NOMO-1 treated with DMSO at 0.1 percent for 48 hours (cell line): ENCODE results near the gene MRPS34.

Source experiments
- DNase-seq: peaks from one replicate; lab custom pipeline; 2025; ENCODE audit not compliant: unreplicated experiment; lab: John Stamatoyannopoulos, UW

The MRPS34 gene

DNA sequence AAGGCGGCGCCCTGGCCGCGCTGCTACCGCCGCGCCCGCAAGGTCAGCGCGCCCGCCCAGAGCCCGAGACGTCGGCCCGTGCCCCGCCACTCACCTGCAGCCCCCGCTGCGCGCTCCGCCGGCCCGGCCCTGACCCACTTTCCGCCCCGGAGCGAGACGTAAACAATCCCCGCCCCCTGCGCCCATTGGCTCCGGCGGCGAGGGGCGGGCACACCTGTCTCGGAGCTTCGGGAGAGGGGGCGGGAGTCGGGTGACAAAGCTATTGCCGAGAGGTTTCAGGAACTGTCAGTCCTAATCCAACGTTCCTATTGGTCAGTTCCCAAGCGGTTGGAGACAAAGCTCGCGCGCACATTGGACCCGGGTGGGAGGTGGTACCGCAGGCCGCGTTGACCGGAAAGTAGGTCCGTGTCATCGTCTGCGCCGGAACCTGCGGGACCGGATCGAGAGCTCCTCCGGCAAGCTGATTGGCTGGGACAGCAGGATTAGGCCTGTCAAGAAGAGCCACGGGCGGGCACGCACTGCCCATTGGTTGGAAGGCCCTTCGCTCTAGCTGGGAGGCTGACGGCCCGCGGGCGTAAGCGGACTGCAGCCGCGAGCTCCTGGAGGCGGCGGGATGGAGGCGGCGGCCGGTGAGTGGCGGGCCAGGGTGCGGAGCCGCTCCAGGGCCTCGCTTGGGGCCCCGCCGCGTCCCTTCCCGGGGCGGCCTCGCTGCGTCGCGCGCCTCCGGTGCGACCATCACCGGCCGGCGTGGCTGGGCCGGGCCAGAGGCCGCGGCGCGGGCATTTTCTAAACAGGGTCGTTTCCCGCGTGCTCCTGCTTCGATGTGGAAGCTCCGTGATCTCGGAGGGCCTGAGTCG, 9.7 kb upstream of the MRPS34 start, which contains the start of the genes NUBP2 and SPSB3:
Gene NUBP2, plus strand, starts transcription at position 553 of the 857 bp plus-strand sequence. Its CDS starts 61 bp downstream, at position 614.
Gene SPSB3, minus strand, starts transcription at position 164 of the 857 bp plus-strand sequence. CDS start 1,088 bp downstream, outside the sequence.
- peak; percentile 100 for DNase-seq

DNA sequence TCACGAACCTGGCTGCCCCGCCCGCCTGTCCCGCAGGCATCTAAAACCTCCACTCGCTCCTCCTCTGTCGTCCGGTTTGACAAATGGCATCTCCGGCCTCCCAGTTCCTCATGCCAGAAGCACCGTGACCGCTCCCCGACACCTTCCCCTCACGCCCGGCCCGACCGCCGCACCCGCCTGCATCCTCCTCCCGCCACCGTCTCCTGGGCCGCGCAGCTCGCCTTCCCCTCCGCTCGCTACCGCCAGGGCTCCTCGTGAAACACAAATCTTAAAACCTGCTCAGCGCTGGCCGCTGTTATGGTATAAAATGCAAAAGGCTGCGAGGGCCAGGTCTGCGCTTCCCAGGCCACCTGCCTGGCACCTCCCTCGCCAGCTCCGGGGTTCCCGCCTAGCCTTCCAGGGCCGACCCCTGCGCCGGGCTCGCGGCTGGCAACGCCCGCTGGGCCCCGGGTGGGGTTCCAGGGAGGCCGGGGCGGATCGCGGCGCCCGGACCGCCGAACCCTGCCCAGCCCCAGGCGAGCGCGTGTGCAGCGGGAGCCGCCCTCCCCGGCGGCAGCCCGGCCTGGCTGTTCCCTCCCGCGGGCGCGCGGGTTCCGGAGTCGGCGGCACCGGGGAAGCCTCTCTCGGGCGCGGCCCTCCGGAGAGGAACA, 8.9 kb upstream of the MRPS34 start:
- DNase-seq = peak; percentile 33

DNA sequence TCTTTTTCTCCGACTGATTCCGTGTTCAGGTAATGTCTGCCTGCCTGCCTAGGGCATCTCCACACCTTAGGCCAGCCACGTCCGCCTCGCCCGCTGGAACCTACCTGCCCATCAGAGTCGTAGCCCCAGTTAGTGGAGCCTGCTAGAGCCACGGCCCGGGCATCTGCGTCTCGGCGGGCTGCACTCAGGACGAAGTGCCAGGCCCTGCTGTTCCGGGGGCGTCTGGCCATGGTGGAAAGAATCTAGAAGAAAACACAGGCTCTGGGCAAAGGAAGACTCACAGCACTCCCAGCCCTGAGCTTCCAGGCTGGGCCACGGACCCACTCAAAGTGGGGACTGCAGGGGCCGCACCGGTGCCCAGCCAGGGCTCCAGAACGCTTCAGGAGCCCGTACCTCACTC, 8.3 kb upstream of the MRPS34 start:
- no peak for DNase-seq

DNA sequence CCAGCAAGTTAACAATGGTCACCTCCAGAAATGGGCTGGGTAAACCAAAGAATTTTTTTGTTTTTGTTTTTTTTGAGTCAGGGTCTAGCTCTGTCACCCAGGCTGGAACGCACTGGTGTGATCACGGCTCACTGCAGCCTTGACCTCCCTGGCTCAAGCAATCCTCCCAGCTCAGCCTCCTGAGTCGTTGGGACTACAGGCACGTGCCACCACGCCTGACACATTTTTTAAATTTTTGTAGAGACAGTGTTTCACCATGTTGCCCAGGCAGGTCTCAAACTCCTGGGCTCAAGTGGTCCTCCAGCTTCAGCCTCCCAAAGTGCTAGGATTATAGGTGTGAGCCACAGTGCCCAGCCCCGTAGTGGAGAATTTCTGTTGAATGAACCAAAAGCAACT, 7.7 kb upstream of the MRPS34 start:
- DNase-seq = no peak

DNA sequence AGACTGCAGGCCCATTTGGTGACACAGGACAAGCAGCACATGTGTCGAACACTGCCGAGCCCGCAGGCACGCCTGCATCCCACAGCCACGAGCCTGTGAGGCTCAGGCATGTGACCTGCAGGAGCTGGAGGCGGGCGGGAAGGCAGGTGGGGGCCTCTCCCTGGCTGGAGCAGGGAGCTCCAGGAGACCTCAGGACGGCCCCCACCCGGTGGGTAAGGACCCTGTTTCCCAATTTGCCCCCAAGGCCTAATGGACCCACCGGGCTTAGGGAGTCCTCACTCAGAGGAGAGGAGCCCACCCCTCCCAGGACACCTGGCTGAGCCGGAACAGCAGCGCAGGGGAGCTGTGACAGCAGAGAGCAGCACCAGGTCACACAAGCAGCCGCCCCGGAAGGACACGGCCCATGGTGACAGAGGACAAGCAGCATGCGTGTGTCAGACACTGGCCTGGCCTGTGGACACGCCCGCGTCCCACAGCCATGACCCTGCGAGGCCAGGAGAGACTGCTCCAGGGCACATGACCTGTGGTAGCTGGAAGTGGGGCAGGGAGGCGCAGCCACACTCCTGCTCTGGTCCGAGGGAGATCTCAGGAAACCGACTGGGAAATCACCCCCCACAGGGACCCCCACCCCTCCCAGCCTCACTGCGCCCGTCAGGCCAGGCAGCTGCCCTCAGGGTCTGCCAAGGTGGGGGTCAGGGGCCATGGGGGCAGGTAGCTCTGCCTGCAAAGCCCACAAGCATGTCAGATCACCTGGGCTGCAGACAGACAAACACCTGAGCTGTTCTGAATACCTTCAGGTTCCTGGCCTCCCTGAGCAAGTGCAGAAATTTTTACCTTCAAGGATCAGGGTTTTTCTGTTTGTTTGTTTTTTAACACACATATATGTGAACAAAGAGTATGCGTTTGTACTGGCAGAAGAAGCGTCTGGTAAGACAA, 7.1 kb upstream of the MRPS34 start:
- DNase-seq = no peak

DNA sequence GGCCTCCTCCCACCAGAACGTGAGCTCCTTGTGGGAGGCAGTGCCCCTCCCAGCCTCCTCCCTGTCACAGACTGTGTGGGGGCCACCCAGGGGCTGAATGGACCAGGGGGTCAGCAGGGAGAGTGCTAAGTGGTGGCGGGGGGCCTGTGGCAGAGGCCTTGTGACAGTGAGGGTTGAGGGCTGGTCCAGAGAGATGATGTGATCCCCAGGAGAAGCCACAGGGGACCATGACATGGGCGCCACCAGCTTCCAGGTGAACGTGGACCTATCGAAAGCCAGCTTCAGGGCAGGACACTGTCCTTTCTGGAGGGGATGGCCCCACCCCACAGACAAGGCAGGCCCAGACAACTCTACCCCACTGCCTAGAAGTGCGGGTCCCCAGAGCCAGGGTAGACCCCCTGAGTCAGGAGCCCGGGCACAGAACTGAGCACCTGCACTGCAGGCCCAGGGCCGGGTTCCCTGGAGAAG, 6.3 kb upstream of the MRPS34 start:
- DNase-seq = no peak

DNA sequence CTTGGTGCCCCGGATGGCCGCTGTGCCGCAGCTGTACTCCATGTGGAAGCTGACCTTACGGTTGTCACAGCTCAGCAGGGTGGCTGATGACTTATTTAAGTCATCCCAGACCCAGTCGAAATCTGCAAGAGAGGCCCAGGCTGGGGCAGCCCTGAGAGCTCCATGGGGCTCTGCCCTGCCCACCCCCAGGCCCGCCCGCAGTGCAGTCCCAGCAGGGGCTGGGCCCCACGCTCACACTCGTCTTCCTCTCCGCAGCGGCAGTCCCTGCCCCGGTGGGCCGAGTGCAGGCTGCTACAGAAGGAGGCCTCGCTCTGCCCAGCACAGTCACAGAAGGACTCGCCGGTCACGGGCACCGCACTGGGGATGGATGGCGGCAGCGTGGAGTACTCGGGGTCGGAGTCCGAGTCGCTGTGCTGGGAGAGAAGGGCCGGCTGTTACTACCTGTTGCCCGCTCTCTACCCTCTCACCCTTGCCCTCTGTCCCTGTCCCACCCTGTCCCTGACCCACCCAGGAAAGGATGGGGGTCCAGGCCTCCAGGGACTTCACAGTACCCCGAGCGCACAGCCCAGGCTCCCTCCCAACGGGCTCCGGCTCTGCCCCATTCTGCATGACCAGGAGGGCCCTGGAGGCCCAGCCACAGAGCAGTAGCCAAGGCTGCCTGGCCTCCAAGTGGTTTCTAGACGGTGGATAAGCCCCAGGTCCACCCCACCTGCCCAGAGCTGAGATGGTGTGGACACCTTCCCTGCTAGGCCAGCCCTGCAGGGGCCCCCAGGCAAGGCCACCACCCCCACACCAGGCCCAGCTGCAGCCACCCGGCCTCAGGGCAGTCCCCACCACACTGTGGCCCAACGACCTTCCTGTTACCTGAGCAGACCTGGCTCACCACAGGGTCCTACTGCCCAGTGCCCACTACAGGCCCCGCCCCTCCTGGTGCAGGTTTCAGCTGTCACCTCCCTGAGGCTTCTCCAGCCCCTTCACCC, 5.6 kb upstream of the MRPS34 start:
- DNase-seq = no peak

DNA sequence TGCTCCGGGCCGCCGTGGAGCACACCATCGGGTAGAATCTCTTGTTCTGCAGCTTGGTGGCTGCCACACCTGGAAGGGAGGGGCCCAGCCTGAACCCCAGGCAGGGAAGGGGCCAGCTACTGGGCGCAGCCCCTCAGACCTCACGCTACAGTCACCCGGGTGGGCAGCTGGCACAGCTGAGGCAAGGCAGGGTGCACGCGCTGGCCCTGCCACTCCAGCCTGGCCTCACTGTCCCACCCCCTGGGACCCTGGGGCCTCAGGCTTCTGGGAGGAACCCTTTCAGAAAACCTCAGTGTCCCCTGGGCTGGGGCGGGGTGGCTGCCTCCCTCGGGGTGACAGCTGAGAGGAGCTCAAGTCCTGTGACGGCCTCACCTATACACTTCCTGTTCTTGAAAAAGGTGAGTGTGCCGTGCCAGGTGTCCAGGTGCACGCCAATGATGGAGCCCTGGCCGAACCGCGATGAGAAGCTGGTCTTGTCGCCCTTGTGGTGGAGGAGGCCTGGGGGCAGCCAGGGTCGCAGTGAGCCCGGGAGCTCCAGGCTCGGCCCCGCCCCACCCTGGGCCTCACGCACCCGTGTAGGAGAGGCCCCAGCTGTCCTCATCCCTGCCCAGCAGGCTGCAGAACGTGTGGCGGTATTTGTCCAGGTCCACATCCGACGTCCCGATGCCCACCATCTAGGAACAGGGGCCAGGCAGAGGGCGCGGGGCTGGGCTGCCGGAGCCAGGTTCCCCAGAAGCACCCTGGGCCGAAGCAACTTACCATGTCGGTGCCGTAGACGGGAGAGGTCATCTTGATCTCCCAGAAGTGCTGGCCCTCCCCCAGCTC, 4.7 kb upstream of the MRPS34 start:
- DNase-seq = no peak

DNA sequence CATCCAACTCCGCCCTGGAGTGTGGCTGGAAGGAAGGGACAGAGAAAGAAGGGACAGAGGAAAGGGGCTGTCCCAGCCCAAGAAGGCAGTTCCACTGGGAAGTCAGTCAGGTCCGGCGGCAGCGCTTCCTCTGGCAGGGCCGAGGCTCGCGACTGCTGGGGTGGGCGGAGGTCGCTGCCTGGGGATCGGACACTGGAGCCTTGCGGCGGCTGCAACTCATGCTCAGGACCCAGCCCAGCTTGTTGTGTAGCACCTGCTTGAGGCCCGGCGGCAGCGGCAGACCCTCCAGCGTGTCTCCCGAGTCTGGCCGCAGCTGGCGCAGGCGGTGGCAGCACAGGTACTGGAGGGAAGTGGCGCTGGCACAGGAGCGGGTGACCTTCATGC, 4.0 kb upstream of the MRPS34 start:
- no peak for DNase-seq

DNA sequence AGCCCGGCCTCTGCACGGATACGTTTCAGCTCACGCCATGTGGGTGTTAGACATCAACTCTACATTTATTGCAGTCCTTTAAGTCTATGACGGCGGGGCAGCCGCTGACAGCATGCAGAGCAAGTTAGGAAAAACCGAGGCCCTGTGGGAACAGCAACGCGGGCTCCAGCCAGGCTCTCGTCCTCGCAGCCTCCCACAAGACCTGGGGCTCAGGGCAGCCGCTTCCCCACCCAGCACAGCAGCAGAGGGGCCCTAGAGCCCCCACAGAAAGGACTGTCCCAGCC, 3.7 kb upstream of the MRPS34 start:
- DNase-seq = no peak

DNA sequence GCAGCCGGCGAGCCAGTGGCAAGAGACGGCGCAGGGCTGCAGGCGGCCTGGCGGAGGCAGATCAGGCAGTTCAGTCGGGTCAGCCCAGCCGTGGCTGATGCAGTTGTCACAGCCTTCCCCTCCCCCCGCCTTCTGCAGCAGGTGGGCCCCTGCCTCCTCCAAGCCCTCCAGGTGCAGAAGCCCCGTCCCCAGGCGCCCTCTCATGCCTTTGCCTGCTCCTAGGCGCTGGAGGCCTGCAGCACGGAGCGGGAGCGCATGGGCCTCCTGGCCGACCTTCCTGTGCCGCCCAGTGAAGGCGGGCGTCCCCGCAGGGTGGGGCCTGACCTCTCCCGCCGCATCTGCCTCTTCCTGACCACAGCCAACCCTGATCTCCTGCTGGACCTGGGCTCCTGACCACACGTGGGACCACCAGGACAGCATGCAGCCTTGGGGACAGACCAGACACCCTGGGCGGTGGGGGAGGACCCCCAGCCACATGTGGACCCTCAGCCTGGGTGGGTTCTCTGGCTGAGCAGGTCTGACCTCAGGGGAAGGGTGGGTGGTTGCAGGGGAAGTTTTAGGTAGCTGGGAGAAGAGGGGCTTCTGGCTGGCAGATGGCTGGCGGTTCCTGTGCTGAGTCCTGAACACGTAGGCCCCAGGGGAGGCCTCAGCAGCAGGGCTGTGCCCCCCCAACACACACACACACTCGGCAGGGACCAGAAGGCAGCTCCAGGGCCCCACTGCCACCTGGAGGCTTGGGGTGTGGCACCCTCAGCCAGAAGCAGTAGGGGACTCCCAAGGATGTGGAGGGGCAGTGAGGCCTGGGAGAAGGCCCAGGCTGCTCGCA, 3.1 kb upstream of the MRPS34 start:
- DNase-seq = no peak

DNA sequence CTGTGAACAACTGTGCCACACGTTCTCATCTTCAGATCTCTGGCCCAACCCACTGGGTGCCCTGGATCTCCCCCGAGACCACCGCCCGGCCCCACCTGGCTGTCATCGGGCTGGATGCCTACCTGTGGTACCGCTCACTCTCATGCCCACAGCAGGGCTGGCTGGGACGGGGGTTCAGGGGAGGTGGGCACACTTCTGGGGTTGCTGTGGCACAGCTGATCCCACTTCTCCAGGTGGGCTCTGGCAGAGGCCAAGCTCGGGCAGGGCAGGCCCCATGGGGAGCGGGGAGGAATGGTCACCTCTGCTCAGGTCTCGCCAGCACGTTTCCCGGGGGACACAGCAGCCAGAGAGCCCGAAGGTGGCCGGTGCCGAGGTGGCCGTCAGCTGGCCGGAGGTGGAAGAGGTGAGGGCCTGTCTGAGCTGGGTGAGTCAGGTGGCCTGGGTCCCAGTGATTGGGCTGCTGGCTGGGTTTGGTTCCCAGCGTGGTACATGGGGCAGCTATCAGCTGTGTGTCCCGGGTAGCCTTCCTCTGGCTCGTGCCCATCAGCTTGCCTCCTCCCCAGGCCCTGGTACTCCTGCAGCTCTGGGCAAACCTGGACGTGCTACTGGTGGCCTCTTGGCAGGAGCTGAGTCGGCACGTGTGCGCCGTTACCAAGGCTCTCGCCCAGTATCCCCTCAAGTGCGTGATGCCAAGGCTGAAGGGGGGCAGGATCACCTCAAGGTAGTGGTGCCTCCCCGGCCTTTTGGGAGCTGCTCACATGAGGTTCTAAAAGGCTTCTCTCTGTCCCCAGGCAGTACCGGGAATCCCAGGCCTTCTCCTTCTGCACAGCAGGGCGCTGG, 2.3 kb upstream of the MRPS34 start:
- DNase-seq = no peak

DNA sequence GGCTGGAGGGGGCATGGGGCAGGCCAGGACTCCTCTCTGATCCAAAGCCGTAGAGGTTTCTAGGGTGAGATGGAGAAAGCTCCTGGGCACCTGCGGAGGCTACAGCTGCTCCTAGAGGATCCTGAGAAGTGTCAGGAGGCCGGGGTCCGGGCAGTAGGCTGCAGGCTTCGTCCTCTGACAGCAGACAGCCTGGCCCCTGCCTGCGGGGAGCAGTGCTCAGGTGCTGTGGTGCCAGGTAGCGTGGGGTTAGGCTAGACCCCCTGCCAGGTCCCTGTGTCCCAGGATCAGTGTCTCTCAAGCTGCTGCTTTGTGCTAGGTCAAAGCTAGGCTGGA, 1.5 kb upstream of the MRPS34 start:
- DNase-seq = no peak

DNA sequence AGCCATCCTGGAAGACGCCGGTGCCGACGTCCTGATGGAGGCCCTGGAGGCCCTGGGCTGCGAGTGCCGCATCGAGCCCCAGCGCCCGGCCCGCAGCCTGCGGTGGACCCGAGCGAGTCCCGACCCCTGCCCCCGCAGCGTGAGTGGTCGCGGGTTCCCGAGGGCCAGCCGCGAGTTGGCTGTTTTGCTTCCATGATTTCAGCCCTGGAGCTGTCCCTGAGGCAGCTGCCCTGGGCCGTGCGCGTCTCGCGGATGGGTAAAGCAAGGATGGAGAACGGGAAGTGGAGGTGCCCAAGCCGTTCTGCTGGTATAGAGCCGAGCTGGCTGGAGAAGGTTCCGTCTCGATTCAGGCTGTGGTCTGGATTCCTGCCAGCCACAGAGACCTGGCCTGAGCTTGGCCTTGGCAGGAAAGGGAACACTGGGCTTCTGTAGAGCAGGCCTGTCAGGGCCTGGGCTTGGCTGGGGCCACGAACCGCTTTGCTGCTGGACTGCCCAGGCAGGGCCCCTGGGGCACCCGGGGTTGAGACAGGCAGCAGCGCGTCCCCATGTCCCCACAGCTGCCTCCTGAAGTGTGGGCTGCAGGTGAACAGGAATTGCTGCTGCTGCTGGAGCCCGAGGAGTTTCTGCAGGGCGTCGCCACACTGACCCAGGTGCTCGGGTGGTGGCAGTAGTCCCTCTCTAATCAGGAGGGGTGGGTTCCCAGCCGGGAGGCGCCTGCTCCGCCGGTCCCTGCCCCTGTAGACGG, 941 bp upstream of the MRPS34 start:
- DNase-seq = peak; percentile 66

DNA sequence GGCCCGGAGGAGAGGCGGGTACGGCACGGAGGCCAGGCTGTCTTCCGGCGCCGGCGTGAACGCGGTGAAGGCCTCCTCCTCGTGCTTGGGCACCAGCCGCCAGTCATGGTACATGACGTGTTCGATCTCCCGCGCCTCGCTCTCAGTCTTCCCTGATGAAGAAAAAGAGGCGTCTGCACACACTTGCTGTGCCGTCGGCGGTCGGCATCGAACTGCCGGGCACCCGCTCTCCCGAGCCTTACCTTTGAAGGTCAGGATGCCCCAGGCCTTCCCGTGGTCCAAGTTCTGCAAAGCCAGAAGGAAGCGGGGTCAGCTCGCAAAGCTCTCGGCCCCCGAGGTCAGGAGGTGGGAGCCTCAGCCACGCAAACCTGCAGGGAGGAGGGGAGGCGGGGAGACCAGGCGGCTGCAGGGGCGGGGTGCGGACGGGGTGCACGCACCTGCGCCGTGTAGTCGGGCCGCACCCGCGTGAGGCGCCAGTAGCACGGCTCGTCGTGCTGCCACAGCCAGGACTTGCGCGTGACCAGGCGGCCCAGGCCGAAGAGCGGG, 499 bp downstream of the MRPS34 start, which contains the start of gene EME2:
Gene EME2, plus strand, starts transcription at position 449 of the 546 bp plus-strand sequence. CDS start 418 bp downstream, outside the sequence.
- DNase-seq = peak; percentile 4

DNA sequence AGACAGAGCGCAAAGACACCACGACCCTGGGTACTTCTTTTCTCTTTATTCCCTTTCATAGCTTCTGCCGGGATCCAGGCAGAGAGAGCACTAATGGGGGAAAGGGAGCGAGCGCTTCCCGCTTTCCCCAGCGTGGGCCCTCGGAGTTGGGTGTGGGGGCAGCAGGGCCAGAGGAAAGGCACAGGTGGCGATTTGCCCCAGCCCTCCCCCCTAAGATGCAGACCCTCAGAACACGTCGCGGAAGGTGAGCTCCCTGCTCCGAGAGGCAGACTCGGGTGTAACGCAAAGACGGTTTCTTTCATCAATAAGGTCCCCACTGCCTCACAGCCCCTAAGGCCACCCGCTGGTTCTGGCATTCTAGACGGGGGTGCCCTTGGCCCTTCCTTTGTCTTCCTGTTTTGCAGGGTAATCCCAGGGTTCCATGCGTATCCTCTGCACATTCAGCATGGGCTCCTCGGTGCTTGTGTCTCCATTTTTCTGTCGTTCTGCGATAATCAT, 1.0 kb downstream of the MRPS34 start:
- no peak for DNase-seq
